Coronary artery (tissue), 2 donors: ENCODE results near the gene ANGPTL2.

Experiments
- DNase-seq: peaks from one replicate; pipeline ENCODE4 v3.0.0-alpha.2; 2017; ENCODE audit warnings: low spot score
- H3K27ac ChIP-seq, 2 donors: fragments of 200-600 bp; sonication (generic); one replicate each; pipeline ENCODE4 v1.5.1; 2016 to 2019
- H3K4me3 ChIP-seq: fragments of 200-600 bp; sonication (generic); 2 replicates; pipeline ENCODE4 v1.5.1; 2016; ENCODE audit warnings: mild to moderate bottlenecking, moderate library complexity
- CTCF ChIP-seq: fragments of 200-600 bp; sonication (generic); IDR thresholded peaks from one replicate; pipeline ENCODE4 v1.5.1; 2019; ENCODE audit warnings: antibody characterized with exemption

Gene ANGPTL2

GRCh38 chr9:127049581-127049980, 72.9 kb downstream of the ANGPTL2 start:
- no peak for TF ChIP-seq CTCF
- peak overlapping the region in 1 of 2 donors; percentile 26 for H3K27ac ChIP-seq
- H3K4me3 ChIP-seq = no peak overlapping the region
- DNase-seq = no peak

DNA sequence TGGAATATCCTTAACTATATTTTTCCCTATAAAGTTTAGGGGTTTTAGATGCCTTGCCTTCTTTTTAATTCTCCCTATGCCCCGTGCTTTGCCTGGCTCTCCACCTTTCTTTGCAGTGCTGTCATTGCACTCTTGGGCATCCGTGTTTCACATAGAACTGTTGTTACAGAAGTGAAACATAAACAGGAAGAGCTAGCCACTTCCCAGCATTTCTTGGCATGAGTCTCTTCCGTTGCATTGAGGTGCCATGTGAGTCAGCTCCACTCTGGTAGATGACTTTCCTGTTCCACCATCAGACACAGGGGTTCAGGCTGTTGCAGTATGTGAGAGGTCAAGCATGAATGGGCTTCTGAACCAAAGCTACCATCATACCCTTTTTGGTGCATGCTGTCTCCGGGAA, 73.4 kb downstream of the ANGPTL2 start:
- Histone ChIP-seq H3K4me3 (no peak overlapping the region), H3K27ac (peak overlapping the region in 1 of 2 donors; percentile 26)
- DNase-seq = no peak
- no peak for TF ChIP-seq CTCF

- Histone ChIP-seq H3K4me3 (no peak overlapping the region), H3K27ac (peak overlapping the region in 1 of 2 donors; percentile 24)
- no peak for TF ChIP-seq CTCF
- no peak for DNase-seq
These were observed 74.5 kb downstream of the ANGPTL2 start for GRCh38 chr9:127047971-127048370.

GRCh38 chr9:127045148-127045547, 77.3 kb downstream of the ANGPTL2 start:
- TF ChIP-seq CTCF = no peak
- Histone ChIP-seq H3K4me3 (no peak overlapping the region), H3K27ac (no peak overlapping the region)
- DNase-seq = no peak

DNA sequence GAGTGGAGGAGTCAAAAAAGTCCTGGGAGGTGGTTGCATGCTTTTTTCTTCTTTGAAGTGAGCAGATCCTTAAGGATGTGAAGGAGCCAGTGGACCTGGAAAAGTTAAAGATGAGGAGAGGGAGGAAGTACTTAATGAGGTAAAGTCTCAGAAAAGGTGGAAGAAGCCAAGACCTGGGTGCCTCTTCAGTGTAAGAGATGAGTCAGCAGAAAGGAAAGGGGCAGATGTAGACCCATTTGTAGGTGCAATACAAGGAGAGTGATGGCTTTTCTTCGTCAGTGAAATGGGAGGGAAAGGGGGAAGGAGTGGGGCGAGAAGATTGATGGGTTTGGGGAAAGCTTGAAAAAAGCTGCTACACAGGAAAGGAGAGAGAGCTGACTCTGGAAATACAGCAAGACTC, 82.9 kb downstream of the ANGPTL2 start:
- TF ChIP-seq CTCF = no peak
- no peak for DNase-seq
- no peak overlapping the region for H3K4me3 ChIP-seq
- no peak overlapping the region for H3K27ac ChIP-seq

GRCh38 chr9:127038531-127038930, 83.9 kb downstream of the ANGPTL2 start:
- TF ChIP-seq CTCF = no peak
- no peak for DNase-seq
- Histone ChIP-seq H3K4me3 (no peak overlapping the region), H3K27ac (no peak overlapping the region)
